H7 (cell line): ENCODE data around the gene AHRR. TPM values are rescaled to one million over a fixed set of nuclear protein-coding genes. Genes with fewer than 3 reads are reported as not detected.
A peak's percentile ranks its signal among the peaks of the same experiment; 100 is the strongest.
"Not testable (repeated sequence)": the region's sequence is repeated elsewhere in the genome, so short reads cannot be mapped to it uniquely, and the experiment has no call there.

Experiments used
- DNase-seq: peaks from one replicate; pipeline ENCODE4 v3.0.0; 2012
- H3K27me3 ChIP-seq: 2 replicates; pipeline ENCODE4 v1.6.0; 2011; ENCODE audit warnings: mild to moderate bottlenecking, low read length; ENCODE audit not compliant: control insufficient read depth, insufficient read depth
- H3K36me3 ChIP-seq: replicated peaks from 2 replicates; pipeline ENCODE4 v1.5.1; 2011; ENCODE audit warnings: low read length; ENCODE audit not compliant: control insufficient read depth, insufficient read depth
- H3K4me3 ChIP-seq: 2 replicates; pipeline ENCODE4 v1.5.1; 2011; ENCODE audit warnings: low read depth, mild to moderate bottlenecking, control low read depth, low read length, moderate library complexity; ENCODE audit not compliant: insufficient read depth
- total RNA-seq: library from RNA; depleted of rRNA; stranded (reverse); fragments of >200 nt; shearing (Covaris generic); gene quantifications from 2 replicates; pipeline ENCODE4 v1.2.3, GENCODE V29; 2014

Gene AHRR
- total RNA-seq, 1 experiment from 2014 or later = 1.4 TPM

DNA sequence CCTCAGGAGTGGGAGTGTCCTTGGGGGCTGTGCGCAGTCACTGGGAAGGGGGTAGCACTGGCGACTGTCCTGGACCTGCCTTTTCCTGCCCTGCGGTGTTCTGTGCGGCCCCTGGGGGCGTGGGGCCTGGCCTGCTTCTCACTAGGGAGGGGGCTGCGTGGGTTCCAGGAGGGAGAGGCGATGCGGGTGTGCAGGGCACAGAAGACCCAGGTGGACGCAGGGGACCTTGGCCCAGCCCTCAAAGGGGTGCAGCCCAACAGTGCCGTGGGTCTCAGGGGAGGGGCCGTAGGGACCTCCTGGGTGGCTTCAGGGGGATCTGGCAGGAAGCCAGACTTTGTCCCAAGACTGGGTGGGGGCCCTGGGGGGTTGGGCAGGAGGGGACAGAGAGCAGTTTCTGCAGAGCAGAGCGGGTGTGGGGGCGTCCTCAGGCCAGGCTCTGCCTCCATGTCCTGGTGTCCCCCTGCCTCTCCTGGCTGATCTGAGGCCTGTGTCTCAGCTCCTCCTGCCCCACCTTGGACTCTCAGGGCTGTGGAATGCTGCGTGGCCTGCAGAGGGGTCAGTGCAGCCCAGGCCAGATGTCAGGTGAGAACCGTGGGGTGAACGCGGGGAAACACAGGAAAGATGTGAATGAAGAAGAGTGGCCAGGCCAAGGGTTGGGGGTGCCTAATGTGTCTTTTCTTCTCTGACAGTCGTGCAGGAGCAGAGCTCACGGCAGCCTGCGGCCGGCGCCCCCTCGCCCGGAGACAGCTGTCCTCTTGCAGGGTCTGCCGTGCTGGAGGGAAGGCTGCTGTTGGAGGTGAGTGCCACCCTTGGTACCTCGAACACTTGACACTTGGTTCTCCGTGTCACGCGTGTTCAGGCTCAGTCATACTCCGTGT, 54.6 kb downstream of the AHRR start:
- H3K27me3 ChIP-seq = peaks cover 9% of the 10 kb centered on the region
- DNase-seq = peak; percentile 62
- no peak overlapping the region for H3K4me3 ChIP-seq
- no peaks in the 10 kb centered on the region for H3K36me3 ChIP-seq

GRCh38 chr5:376799-377325, 55.3 kb downstream of the AHRR start:
- Histone ChIP-seq H3K4me3 (no peak overlapping the region), H3K36me3 (no peaks in the 10 kb centered on the region), H3K27me3 (peaks cover 9% of the 10 kb centered on the region)
- DNase-seq = peak; percentile 45

GRCh38 chr5:377326-377981, 55.9 kb downstream of the AHRR start:
- peak; percentile 48 for DNase-seq
- H3K36me3 ChIP-seq = no peaks in the 10 kb centered on the region
- peaks cover 9% of the 10 kb centered on the region for H3K27me3 ChIP-seq
- no peak overlapping the region for H3K4me3 ChIP-seq

DNA sequence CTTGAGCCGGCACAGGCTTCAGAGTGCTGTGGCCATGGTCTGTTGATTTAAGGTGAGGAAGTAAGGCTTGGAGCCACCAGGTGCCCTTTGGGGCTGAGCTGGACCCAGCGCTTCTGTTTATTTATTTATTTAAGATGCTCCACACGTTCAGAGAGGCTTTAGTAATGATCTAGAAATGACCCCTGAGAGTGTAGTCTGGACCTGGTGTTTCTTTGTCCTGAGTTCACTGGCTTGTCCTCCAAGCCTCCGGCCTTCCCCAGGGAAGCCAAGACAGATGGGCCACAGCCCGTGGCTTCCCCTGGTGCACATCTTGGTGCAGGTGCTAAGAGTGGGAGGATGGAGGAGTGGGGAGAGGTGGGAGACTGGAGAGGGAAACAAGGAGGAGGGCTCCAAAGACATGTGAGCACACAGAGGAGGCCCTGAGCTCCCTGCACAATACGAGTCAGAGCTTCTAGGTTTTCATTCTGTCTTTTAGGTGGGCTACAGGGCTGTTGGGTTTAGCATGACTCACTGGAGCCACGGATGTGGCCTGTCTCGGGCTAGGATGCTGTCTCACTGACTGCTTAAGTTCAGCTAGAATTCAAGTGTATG, 56.9 kb downstream of the AHRR start:
- no peaks in the 10 kb centered on the region for H3K36me3 ChIP-seq
- peaks cover 7% of the 10 kb centered on the region for H3K27me3 ChIP-seq
- peak; percentile 16 for DNase-seq
- no peak overlapping the region for H3K4me3 ChIP-seq

DNA sequence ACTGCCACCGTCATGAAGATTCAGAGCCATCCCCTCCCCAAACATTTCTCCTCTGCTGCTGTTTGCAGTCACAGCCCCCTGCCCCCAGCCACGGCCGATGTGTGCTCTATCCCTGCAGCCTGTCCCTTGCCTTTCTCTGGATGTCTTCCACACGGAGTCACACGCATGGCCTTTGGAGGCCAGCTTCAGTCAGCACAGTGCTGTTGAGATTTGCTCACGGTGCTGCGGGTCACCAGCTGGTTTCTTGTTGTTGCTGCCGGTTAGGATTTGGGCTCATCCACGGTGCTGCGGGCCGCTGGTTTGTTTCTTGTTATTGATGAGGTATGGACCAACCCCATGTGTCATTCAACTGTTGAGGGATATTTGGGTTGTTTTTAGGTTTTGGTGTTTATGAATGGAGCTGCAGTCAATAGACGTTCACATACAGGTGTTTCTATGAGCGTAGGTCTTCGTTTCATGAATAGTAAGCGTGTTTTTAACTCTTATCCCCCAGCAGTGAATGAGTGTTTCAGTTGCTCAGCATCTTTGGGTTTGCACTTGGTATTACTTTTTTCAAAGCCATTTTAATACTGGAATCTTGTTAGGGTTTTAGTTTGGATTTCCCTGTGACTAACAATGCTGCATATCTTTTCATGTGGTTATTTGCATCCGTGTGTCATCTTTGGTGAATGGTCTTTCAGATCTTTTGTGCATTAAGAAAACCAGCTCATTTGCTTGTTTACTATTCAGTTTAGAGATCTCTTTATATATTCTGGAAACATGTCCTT, 57.6 kb downstream of the AHRR start:
- Histone ChIP-seq H3K27me3 (peaks cover 6% of the 10 kb centered on the region), H3K4me3 (no peak overlapping the region)
- DNase-seq = no peak

GRCh38 chr5:380701-381309, 59.3 kb downstream of the AHRR start:
- H3K27me3 ChIP-seq = no peaks in the 10 kb centered on the region
- DNase-seq = no peak
- H3K4me3 ChIP-seq = no peak overlapping the region
- no peaks in the 10 kb centered on the region for H3K36me3 ChIP-seq

More for the DNA sequence above, 57.6 kb downstream of the AHRR start:
- H3K36me3 ChIP-seq = no peaks in the 10 kb centered on the region

DNA sequence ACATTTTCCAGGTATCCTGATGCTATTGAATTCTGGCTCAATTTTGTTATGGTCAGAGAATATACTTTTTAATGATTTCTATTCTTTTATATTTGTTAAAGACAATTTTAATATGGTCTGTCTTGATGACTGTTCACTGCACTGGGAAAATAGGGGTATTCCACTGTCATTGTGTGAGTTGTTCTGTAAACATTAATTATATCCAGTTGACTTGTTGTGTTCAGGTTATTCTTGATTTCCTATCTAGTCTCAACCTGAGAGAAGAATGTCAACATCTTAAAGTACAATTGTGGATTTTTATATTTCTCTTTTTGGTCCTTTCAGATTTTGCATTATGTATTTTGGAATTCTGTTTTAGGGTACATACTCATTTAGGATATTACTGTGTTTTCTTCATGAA, 61.6 kb downstream of the AHRR start:
- H3K27me3 ChIP-seq = no peaks in the 10 kb centered on the region
- no peak overlapping the region for H3K4me3 ChIP-seq
- H3K36me3 ChIP-seq = no peaks in the 10 kb centered on the region
- DNase-seq = no peak

- Histone ChIP-seq H3K36me3 (no peaks in the 10 kb centered on the region), H3K4me3 (no peak overlapping the region), H3K27me3 (no peaks in the 10 kb centered on the region)
- DNase-seq = no peak
These were observed 62.1 kb downstream of the AHRR start for GRCh38 chr5:383621-384020.

- H3K4me3 ChIP-seq, H3K36me3 ChIP-seq, DNase-seq, H3K27me3 ChIP-seq: not testable (repeated sequence)
These were observed 63.1 kb downstream of the AHRR start for GRCh38 chr5:384576-384975.

DNA sequence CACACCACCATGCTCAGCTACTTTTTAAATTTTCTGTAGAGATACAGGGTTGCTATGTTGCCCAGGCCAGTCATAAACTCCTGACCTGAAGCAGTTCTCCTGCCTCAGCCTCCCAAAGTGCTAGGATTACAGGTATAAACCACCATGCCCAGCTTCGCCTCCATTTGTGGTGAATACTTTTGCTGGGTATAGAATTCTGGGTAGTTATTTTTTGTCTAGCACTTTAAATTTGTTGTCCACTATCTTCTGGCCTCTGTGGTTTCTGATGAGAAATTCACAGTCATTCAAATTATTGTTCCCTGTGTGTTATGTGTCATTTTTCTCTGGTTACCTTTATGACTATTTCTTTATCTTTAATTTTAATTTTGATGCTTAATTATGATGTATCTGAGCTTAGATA, 63.8 kb downstream of the AHRR start:
- Histone ChIP-seq H3K36me3 (no peaks in the 10 kb centered on the region), H3K4me3 (no peak overlapping the region), H3K27me3 (no peaks in the 10 kb centered on the region)
- no peak for DNase-seq

- Histone ChIP-seq H3K27me3 (no peaks in the 10 kb centered on the region), H3K4me3 (no peak overlapping the region), H3K36me3 (no peaks in the 10 kb centered on the region)
- DNase-seq = peak; percentile 26
These were observed 65.2 kb downstream of the AHRR start for GRCh38 chr5:386432-387341.

- DNase-seq = no peak
- no peaks in the 10 kb centered on the region for H3K36me3 ChIP-seq
- H3K27me3 ChIP-seq = no peaks in the 10 kb centered on the region
- H3K4me3 ChIP-seq = no peak overlapping the region
These were observed 66.2 kb downstream of the AHRR start for GRCh38 chr5:387491-388265.
